ENCODE data around the gene IGHMBP2.

The IGHMBP2 gene

DNA sequence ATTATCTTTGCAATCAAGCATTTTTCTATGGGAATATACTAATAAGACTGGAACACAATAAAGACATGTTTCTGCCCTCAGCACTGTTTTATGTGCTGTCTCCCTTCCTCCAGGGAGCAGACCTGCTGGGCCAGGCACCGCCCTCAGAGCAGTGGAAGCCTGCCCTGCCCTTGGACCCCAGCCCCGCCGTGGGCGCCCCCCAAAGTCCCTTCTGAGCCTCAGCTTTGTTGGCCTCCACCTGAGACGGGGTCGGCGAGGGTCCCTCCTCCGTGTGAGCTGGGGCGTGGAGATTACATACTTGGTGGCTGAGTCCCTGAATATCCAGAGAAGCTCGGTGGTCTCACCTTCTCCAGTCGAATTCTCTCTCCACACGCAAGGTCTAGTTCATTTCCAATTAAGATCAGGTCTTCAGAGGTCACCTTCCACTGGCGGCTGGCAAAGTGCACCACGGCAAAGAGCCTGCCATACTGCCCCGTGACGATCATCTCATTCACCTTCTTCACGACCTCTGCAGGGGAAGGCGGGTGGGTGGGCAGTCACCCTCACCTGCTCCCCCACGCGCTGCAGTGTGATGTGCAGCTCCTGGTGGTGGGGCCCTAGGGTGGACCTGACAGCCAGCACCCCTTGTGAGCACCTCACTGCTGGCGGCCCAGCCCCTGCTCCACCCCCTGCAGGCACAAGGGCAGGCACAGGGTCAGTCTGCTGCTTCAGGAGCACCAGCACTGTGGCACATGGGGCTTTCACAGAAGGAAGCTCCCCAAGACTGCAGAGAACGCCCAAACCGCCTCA lies 7.3 kb upstream of the IGHMBP2 start:
- Histone ChIP-seq H2BK15ac (ENCODE audit: low read length) (no peak overlapping the region), H3K9ac (ENCODE audit: low read depth, low read length, poor library complexity) (no peak overlapping the region), H3K4me2 (ENCODE audit: insufficient read depth, low read length, poor library complexity, severe bottlenecking) (no peak overlapping the region), H3K9me3 (replicated peaks in 1 of 2; ENCODE audit: control insufficient read depth in 2 of 2, insufficient read depth in 1 of 2, low read depth in 1 of 2, low read length in 2 of 2) (no peaks in the 10 kb centered on the region), H3K36me3 (replicated peaks in 1 of 2; ENCODE audit: control insufficient read depth in 2 of 2, insufficient read depth in 2 of 2, low read length in 2 of 2) (peaks cover 43 to 84% of the 10 kb centered on the region in 2 donors), H3K18ac (ENCODE audit: low read length) (no peak overlapping the region), H2BK120ac (ENCODE audit: low read depth, low read length) (no peak overlapping the region), H2AK5ac (ENCODE audit: low read depth, low read length) (no peak overlapping the region), H2BK12ac (ENCODE audit: low read length) (no peak overlapping the region), H3K27me3 (ENCODE audit: control insufficient read depth in 3 of 3, insufficient read depth in 3 of 3, low read depth in 1 of 3, low read length in 3 of 3) (no peaks in the 10 kb centered on the region), H3K4me3 (ENCODE audit: low read length in 2 of 2) (no peak overlapping the region), H3K14ac (ENCODE audit: low read length) (no peak overlapping the region), H3K23ac (ENCODE audit: low read depth, low read length, poor library complexity) (no peak overlapping the region), H3K4ac (ENCODE audit: low read length) (no peak overlapping the region), H3K27ac (replicated peaks; ENCODE audit: low read length) (no peak overlapping the region), H3K4me1 (ENCODE audit: control insufficient read depth in 2 of 2, insufficient read depth in 1 of 2, low read depth in 1 of 2, low read length in 2 of 2) (no peaks in the 10 kb centered on the region), H2BK5ac (ENCODE audit: low read length) (no peak overlapping the region), H2AFZ (ENCODE audit: low read length) (no peak overlapping the region), H3K79me1 (ENCODE audit: low read depth, low read length) (peaks cover 14% of the 10 kb centered on the region), H4K8ac (ENCODE audit: low read depth, low read length) (no peak overlapping the region), H4K91ac (ENCODE audit: low read depth, low read length, poor library complexity) (no peak overlapping the region)
- no CpG with 5 or more reads among the region's 23 CpGs for WGBS, 2 donors (ENCODE audit: extremely low coverage in 2 of 2, insufficient read length in 2 of 2, insufficient replicate concordance in 1 of 2)
- no peak for DNase-seq (ENCODE audit: low spot score)

DNA sequence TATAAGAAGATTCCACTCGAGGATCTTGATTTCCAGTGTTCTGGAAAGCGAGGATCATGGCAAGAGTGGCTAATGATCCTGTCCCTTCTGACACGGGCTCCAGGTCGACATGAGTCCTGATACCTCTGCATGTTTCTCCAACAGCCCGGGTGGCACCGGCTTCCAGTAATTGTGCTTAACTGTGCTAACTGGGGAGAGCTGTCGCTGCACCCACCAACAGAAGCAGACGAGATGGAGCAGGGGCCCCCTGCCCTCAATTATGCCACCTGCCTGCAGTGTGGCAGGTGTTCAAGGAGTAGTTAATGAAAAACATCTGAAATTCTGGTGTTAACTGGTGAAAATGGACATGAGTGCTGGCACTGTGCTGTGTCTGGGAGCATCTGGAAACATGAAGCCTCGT lies 6.2 kb upstream of the IGHMBP2 start:
- no peak overlapping the region for H2BK15ac ChIP-seq (ENCODE audit: low read length)
- H4K91ac ChIP-seq (ENCODE audit: low read depth, low read length, poor library complexity), result no peak overlapping the region
- H3K4me2 ChIP-seq (ENCODE audit: insufficient read depth, low read length, poor library complexity, severe bottlenecking), result no peak overlapping the region
- H3K4me3 ChIP-seq (ENCODE audit: low read length in 2 of 2), result no peak overlapping the region
- no peak overlapping the region for H3K23ac ChIP-seq (ENCODE audit: low read depth, low read length, poor library complexity)
- H3K14ac ChIP-seq (ENCODE audit: low read length), result no peak overlapping the region
- no peak overlapping the region for H2AK5ac ChIP-seq (ENCODE audit: low read depth, low read length)
- no peaks in the 10 kb centered on the region for H3K9me3 ChIP-seq (replicated peaks in 1 of 2; ENCODE audit: control insufficient read depth in 2 of 2, insufficient read depth in 1 of 2, low read depth in 1 of 2, low read length in 2 of 2)
- H4K8ac ChIP-seq (ENCODE audit: low read depth, low read length), result no peak overlapping the region
- H3K79me1 ChIP-seq (ENCODE audit: low read depth, low read length), result peaks cover 16% of the 10 kb centered on the region
- H2AFZ ChIP-seq (ENCODE audit: low read length), result no peak overlapping the region
- H3K27ac ChIP-seq (replicated peaks; ENCODE audit: low read length), result no peak overlapping the region
- H3K9ac ChIP-seq (ENCODE audit: low read depth, low read length, poor library complexity), result no peak overlapping the region
- no peaks in the 10 kb centered on the region for H3K4me1 ChIP-seq (ENCODE audit: control insufficient read depth in 2 of 2, insufficient read depth in 1 of 2, low read depth in 1 of 2, low read length in 2 of 2)
- H3K18ac ChIP-seq (ENCODE audit: low read length), result no peak overlapping the region
- no peak overlapping the region for H2BK5ac ChIP-seq (ENCODE audit: low read length)
- WGBS, 2 donors (ENCODE audit: extremely low coverage in 2 of 2, insufficient read length in 2 of 2, insufficient replicate concordance in 1 of 2), result no CpG with 5 or more reads among the region's 9 CpGs
- no peak overlapping the region for H3K4ac ChIP-seq (ENCODE audit: low read length)
- no peak overlapping the region for H2BK12ac ChIP-seq (ENCODE audit: low read length)
- H2BK120ac ChIP-seq (ENCODE audit: low read depth, low read length), result no peak overlapping the region
- no peak for DNase-seq (ENCODE audit: low spot score)
- peaks cover 37 to 78% of the 10 kb centered on the region in 2 donors for H3K36me3 ChIP-seq (replicated peaks in 1 of 2; ENCODE audit: control insufficient read depth in 2 of 2, insufficient read depth in 2 of 2, low read length in 2 of 2)
- H3K27me3 ChIP-seq (ENCODE audit: control insufficient read depth in 3 of 3, insufficient read depth in 3 of 3, low read depth in 1 of 3, low read length in 3 of 3), result no peaks in the 10 kb centered on the region

DNA sequence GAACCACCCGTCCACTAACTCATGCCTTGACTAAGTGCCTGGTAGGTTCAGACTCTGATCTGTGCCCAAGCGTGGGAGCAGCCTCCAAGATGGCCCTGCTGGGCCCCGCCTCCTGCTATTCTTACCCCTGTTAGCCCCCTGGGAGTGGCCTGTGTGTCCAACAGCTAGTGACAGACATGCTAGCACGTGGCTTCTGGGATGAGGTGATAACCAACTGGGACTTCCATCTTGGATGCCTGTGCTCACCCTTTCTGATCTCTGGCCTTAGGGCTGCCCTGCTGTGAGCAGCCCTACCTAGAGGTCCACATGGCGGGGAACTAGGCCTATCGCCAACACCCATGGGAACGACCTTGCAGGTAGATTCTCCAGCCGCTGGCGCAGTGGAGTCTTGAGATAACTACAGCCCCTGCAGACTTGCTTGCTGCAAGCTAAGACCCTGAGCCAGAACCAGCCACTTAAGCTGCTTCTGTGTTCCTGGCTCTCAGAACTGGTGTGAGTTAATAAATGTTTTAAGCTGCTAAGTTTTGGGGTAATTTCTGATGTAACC lies 2.8 kb upstream of the IGHMBP2 start:
- no peak overlapping the region for H3K23ac ChIP-seq (ENCODE audit: low read depth, low read length, poor library complexity)
- H2AFZ ChIP-seq (ENCODE audit: low read length), result no peak overlapping the region
- no peak overlapping the region for H4K8ac ChIP-seq (ENCODE audit: low read depth, low read length)
- H3K18ac ChIP-seq (ENCODE audit: low read length), result no peak overlapping the region
- no peaks in the 10 kb centered on the region for H3K9me3 ChIP-seq (replicated peaks in 1 of 2; ENCODE audit: control insufficient read depth in 2 of 2, insufficient read depth in 1 of 2, low read depth in 1 of 2, low read length in 2 of 2)
- H4K91ac ChIP-seq (ENCODE audit: low read depth, low read length, poor library complexity), result no peak overlapping the region
- no peak overlapping the region for H2BK5ac ChIP-seq (ENCODE audit: low read length)
- no peak overlapping the region for H2BK120ac ChIP-seq (ENCODE audit: low read depth, low read length)
- H2AK5ac ChIP-seq (ENCODE audit: low read depth, low read length), result no peak overlapping the region
- no peak overlapping the region for H3K27ac ChIP-seq (replicated peaks; ENCODE audit: low read length)
- no peak overlapping the region for H3K14ac ChIP-seq (ENCODE audit: low read length)
- no peak for DNase-seq (ENCODE audit: low spot score)
- H3K79me1 ChIP-seq (ENCODE audit: low read depth, low read length), result peaks cover 22% of the 10 kb centered on the region
- H3K27me3 ChIP-seq (ENCODE audit: control insufficient read depth in 3 of 3, insufficient read depth in 3 of 3, low read depth in 1 of 3, low read length in 3 of 3), result no peaks in the 10 kb centered on the region
- peaks cover 4 to 7% of the 10 kb centered on the region in 2 donors for H3K4me1 ChIP-seq (ENCODE audit: control insufficient read depth in 2 of 2, insufficient read depth in 1 of 2, low read depth in 1 of 2, low read length in 2 of 2)
- no peak overlapping the region for H3K4me2 ChIP-seq (ENCODE audit: insufficient read depth, low read length, poor library complexity, severe bottlenecking)
- no peak overlapping the region for H2BK12ac ChIP-seq (ENCODE audit: low read length)
- H2BK15ac ChIP-seq (ENCODE audit: low read length), result no peak overlapping the region
- H3K9ac ChIP-seq (ENCODE audit: low read depth, low read length, poor library complexity), result no peak overlapping the region
- WGBS, 2 donors (ENCODE audit: extremely low coverage in 2 of 2, insufficient read length in 2 of 2, insufficient replicate concordance in 1 of 2), result no CpG with 5 or more reads among the region's 9 CpGs
- H3K4ac ChIP-seq (ENCODE audit: low read length), result no peak overlapping the region
- H3K4me3 ChIP-seq (ENCODE audit: low read length in 2 of 2), result no peak overlapping the region
- H3K36me3 ChIP-seq (replicated peaks in 1 of 2; ENCODE audit: control insufficient read depth in 2 of 2, insufficient read depth in 2 of 2, low read length in 2 of 2), result peaks cover 24 to 50% of the 10 kb centered on the region in 2 donors

DNA sequence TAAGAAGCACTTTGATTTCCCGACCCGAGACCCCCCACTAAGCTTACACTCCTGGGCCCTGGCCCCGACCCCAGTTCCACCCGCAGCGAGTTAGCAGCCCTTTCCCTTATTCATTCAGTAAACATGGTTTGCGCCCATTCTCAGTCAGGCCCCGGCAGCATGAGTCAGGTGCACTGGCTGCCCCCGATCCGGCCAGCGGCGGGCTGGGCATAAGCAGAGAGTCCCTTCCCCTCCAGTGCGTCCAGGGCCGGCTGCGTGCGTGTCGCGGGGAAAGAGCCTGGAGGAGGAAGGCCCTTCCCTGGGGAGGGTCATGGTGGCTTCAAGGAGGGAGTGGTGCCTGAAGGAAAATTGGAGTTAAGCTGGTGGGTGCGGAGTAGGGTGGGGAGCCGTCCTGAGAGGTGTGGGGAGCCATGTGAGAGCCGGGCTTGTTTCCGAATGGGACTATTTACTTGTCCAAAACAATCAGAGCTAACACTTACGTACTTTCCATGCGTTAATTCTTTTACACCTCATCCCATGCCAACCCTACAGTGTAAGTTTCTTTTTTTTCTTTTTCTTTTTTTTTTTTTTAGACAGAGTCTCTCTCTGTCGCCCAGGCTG lies 657 bp downstream of the IGHMBP2 start:
- Histone ChIP-seq H2BK5ac (ENCODE audit: low read length) (peak overlapping the region; percentile 94), H3K4ac (ENCODE audit: low read length) (no peak overlapping the region), H2BK12ac (ENCODE audit: low read length) (peak overlapping the region; percentile 30), H3K18ac (ENCODE audit: low read length) (peak overlapping the region; percentile 98), H3K9me3 (replicated peaks in 1 of 2; ENCODE audit: control insufficient read depth in 2 of 2, insufficient read depth in 1 of 2, low read depth in 1 of 2, low read length in 2 of 2) (no peaks in the 10 kb centered on the region), H3K27ac (replicated peaks; ENCODE audit: low read length) (no peak overlapping the region), H3K36me3 (replicated peaks in 1 of 2; ENCODE audit: control insufficient read depth in 2 of 2, insufficient read depth in 2 of 2, low read length in 2 of 2) (peaks cover 14 to 44% of the 10 kb centered on the region in 2 donors), H2AFZ (ENCODE audit: low read length) (peak overlapping the region; percentile 93), H3K14ac (ENCODE audit: low read length) (no peak overlapping the region), H2AK5ac (ENCODE audit: low read depth, low read length) (peak overlapping the region; percentile 25), H3K4me2 (ENCODE audit: insufficient read depth, low read length, poor library complexity, severe bottlenecking) (peak overlapping the region; percentile 96), H3K9ac (ENCODE audit: low read depth, low read length, poor library complexity) (peak overlapping the region; percentile 98), H4K8ac (ENCODE audit: low read depth, low read length) (peak overlapping the region; percentile 6), H3K27me3 (ENCODE audit: control insufficient read depth in 3 of 3, insufficient read depth in 3 of 3, low read depth in 1 of 3, low read length in 3 of 3) (no peaks in the 10 kb centered on the region), H3K4me1 (ENCODE audit: control insufficient read depth in 2 of 2, insufficient read depth in 1 of 2, low read depth in 1 of 2, low read length in 2 of 2) (peaks cover 4 to 7% of the 10 kb centered on the region in 2 donors), H3K79me1 (ENCODE audit: low read depth, low read length) (peaks cover 15% of the 10 kb centered on the region), H2BK120ac (ENCODE audit: low read depth, low read length) (peak overlapping the region; percentile 37), H3K23ac (ENCODE audit: low read depth, low read length, poor library complexity) (peak overlapping the region; percentile 94), H3K4me3 (ENCODE audit: low read length in 2 of 2) (peak overlapping the region; percentile 96 to 97), H4K91ac (ENCODE audit: low read depth, low read length, poor library complexity) (no peak overlapping the region), H2BK15ac (ENCODE audit: low read length) (peak overlapping the region; percentile 51)
- WGBS, 2 donors (ENCODE audit: extremely low coverage in 2 of 2, insufficient read length in 2 of 2, insufficient replicate concordance in 1 of 2), result no CpG with 5 or more reads among the region's 24 CpGs
- peak; percentile 5 for DNase-seq (ENCODE audit: low spot score)

Measured in neuronal stem cell (in vitro differentiated cells).